GM21360 (cell line): ENCODE data around the gene CCNYL1.
"Not testable (repeated sequence)": the region's sequence is repeated elsewhere in the genome, so short reads cannot be mapped to it uniquely, and the experiment has no call there.

Experiments
- ATAC-seq: cut with Tn5 transposase; IDR thresholded peaks from one replicate; pipeline ENCODE4 v1.9.1; 2021; ENCODE audit warnings: mild to moderate bottlenecking, moderate library complexity; ENCODE audit not compliant: unreplicated experiment

CCNYL1 gene

DNA sequence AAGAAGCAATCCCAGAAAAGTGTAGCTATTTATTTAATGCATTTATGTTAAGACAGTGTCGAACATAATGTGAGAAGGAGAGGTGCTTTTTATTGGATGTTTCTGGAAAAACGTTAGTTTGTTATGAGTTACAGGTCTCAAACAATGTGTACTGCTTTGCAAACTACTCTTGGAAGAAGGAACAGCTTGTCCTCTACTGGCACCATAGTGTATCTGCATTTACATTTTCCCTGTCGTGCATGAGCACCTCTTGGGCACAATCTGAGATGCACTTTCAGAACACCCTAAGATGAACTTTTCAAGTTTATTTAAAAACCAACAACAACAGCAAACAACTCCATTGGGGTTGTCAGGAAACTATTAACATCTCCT lies 22.8 kb downstream of the CCNYL1 start:
- no peak for ATAC-seq

DNA sequence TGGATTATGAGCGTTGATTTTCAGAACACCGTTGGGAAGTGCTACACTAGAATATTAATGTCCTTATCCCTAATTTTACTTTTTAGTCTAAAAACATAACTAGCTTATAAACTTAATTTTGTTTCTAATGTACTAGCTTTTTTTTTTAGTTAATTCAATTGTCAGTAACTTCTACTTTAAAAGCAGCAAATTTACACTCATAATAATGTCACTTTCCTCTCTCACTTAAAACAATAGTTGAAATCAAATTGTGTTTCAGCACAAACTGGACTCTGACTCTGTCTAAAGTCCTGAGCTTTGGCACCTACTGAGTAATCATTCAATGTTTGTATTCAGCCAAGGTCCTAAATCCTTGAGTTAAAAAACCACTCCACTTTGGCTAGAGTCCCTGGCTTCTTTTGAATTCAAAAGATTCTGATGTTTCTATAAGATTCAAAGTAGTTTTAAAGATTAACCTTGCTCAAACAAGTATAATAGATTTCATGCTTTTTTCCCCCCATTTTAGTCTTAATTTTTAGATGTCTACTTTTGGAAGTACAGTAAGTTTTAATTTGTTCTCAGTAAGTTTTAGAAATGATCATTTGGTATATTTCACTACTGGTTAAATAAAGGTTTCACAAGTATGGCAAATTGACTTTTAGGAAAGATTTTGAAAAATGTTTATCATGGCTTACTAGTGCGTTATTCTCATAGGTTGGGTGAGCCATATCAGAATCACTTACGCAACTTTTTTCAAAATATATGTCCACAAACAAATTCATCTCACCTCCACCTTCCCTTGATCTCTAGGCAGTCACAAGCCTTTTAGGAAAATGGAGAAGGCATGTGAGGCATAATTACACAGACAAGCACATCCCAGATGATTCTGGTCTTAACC lies 23.4 kb downstream of the CCNYL1 start:
- no peak for ATAC-seq

GRCh38 chr2:207735513-207735859 lies 24.0 kb downstream of the CCNYL1 start:
- ATAC-seq = not testable (repeated sequence)

DNA sequence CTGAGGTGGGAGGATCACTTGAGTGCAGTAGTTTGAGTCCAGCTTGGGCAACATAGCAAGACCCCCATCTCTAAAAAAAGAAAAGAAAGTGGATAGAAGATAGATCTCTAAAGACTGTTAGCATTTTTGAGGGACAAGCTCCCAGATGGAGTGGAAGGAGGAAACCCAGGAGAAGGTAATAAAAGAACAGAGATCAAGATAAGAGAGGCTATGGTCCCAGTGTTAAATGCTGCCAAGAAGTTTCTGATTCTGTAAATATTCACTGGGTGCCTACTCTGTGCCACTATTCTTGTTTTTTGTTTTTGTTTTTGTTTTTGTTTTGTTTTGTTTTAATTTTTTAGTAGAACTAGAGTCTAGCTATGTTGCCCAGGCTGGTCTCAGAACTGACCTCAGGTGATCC lies 32.1 kb downstream of the CCNYL1 start:
- ATAC-seq = no peak

- ATAC-seq = no peak
These were observed 32.6 kb downstream of the CCNYL1 start for GRCh38 chr2:207744050-207744449.

DNA sequence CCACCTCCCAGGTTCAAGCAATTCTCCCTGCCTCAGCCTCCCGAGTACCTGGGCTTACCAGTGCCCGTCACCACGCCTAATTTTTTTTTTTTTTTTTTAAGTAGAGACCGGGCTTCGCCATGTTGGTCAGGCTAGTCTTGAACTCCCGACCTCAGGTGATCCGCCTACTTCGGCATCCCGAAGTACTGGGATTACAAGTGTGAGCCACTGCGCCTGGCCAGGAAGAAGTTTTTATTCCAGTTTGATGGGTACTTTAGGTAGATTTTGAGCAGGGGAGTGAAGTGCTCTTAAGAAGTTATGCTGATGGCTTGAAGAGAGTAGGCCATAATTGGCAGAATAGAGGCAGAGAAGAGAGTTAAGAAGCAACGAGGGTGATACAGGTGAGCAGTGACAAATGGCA lies 33.0 kb downstream of the CCNYL1 start:
- no peak for ATAC-seq

GRCh38 chr2:207746131-207746530 lies 34.7 kb downstream of the CCNYL1 start:
- peak; percentile 92 for ATAC-seq

DNA sequence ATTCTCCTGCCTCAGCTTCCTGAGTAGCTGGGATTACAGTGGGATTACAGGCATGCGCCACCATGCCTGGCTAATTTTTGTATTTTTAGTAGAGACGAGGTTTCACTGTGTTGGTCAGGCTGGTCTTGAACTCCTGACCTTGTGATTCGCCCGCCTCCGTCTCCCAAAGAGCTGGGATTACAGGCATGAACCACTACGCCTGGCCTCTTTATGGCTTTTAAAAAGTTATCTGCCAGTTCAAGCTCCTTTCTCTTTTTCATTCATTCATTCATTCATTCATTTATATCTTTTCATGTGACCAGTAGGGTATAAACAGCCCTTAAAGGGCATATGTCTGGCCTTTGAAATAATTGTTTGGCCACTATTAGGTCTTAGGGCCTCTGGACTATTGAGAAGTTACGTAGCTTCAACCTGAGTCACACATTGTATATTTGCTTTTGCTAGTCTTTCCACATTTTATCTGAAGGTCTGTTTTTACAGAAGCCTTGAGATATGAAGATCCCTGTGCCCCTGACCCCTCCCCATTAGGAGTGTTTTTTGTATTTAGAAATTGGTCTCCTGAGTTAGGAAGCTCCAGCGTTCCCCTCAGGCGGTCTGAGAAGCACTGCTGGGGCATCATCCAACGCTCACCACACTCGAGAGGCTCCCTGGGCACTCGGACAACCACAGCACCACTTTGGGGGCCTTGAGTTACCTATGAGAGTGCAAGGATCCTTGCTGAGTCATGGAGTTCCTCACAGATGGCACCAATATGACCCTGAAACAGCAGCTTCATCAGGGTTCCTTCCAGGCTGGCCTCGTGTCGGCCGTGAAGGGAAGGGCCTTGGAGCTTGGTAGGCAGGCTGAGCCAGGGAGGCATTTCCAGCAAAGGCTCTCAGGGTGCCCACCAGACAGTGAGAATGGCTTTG lies 36.5 kb downstream of the CCNYL1 start:
- no peak for ATAC-seq

- ATAC-seq = no peak
These were observed 37.6 kb downstream of the CCNYL1 start for GRCh38 chr2:207748993-207749392.

DNA sequence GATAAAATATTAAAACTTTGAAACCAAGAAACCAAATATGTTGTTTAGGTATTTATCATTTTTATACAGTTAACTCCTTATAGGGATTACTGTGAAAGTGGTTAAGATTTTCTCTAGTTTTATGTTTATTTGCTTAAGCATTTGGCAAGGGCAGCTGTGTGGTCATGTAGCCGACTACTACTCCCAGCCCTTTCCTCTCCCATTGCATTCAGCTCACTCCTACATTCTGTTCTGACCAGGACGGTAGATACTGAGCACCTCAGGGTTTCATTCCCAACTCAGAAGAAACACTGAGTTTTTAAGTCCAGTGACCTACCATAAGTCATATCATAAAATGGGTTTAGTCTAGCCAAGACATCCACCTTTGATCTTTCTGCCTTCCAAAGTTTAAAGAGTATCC lies 38.4 kb downstream of the CCNYL1 start:
- ATAC-seq = no peak

DNA sequence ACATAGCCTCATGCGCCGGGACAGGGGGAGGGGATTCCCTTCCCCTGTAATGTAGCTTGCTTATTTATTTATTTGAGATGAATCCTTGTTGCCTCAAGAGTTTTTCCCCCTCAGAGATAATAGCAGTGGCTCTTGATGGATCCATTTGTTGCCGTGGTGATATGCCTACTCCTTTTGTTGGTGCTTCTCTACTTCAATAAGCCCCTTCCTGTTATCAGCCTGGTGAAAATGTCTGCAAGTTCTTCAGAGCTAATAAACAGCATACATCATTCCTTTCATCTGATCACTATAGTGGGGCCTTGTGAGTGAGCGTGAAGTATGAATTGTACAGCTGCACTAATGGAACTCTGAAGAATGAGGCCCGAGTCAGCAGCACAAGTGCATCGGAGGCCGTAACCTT lies 38.9 kb downstream of the CCNYL1 start:
- no peak for ATAC-seq

DNA sequence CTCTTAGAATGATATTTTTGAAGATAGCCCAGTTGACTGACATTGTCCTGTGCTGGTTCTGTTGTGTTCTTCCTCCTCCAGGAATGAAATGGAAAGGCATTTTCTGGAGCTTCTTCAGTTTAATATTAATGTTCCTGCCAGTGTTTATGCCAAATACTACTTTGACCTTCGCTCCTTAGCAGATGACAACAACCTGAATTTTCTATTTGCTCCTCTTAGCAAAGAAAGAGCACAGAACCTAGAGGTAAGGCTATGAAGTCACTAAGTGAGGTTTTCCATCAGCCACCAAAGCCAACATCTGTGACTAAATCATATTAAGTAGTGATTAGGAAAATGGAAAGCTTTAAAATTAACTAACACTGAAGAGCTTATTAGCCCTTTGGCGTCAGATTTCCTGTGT lies 39.4 kb downstream of the CCNYL1 start:
- ATAC-seq = no peak

DNA sequence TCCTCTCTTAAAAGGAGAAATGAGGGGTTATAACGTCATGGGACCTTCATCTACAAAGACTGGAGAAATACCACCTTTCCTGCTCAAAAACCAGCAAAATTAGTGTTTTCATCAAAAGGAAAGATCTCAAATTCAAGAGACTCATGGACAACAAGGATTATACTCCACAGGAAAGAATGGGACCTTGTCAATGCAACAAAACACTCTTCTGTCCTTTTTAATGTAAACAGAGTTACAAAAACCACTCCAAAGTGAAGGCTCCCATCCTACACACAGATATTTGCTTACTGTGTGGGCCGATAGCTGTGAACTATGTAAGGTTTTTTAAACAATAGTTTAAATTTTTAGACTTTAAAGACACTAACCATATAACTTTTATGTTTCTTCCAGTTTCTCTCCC lies 42.2 kb downstream of the CCNYL1 start:
- not testable (repeated sequence) for ATAC-seq

GRCh38 chr2:207754498-207755383 lies 43.3 kb downstream of the CCNYL1 start:
- ATAC-seq = no peak

DNA sequence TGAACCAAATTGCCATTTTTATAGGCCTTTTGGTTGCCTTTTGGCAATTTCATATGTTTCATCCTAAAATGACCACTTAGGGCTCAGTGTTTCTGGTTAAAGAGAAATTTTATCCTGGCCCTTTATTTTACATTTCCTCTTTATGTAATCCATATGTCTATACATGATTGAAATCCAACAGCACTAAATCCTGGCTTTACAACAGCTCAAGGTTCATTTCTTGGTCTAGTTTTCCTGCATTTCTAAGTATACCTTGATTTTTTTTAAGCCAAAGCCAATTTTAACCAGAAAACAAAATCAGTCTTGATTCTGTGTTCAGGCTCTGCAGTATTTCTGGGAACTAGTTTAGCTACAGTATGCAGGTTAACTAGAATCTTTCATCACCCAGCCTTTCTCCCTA lies 46.6 kb downstream of the CCNYL1 start:
- no peak for ATAC-seq

DNA sequence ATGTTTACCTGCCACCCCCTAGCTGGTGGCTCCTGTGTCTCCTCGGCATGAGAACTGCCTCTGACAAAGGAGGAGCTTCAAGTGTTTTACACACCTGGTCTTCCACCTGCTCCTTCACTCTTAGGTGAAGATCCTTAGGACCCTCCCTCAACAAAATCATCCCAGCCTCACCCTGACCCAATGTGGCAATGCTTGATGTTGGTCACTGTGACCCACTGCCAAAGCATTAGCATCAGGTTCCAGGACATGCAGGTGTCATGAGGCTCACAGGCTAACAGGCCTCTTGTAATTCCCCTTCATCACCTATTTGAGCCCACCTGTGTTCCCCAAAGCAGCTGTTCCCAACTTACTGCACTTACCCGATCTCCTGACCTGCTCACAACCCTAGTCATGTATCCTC lies 48.5 kb downstream of the CCNYL1 start:
- ATAC-seq = no peak

DNA sequence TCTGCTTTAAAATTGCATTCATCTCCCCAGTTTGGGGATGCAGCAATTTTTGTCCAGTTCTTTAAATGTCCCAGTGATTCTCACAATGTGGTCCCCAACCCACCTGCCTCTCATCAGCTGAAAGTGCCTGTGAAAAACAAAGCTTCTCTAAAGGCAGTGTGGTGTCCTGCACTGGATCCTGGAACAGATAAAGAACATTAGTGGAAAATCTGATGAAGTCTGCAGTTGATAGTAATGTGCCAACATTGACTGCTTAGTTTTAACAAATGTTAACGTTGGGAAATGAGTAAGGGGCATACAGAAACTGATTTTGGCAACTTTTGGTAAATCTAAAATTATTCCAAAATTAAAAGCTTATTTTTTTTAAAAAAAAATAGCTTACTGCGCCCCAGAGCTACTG lies 49.0 kb downstream of the CCNYL1 start:
- no peak for ATAC-seq

GRCh38 chr2:207761426-207761825 lies 50.0 kb downstream of the CCNYL1 start:
- ATAC-seq = not testable (repeated sequence)

DNA sequence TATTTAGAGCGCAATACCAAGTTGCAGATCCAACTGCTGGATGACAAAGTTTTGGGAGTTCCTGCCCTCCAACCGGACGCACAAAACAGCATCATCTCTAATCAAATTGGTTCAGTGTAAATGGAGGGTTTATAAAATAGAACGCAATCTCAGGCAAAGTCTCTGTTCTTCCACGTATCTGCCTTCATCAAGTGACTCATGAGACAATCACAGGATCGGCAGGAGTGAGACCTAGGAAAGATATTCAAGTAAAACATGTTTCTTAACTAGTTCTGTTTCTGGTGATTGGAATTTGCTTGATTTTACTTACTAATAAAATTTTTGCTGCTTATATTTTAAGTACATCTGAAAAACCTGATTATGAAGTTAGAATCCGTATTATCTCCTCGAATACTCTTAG lies 50.7 kb downstream of the CCNYL1 start:
- ATAC-seq = no peak

GRCh38 chr2:207763303-207763917 lies 52.0 kb downstream of the CCNYL1 start:
- no peak for ATAC-seq
